Ascending aorta (tissue), 2 donors: ENCODE data around the gene PRKCQ. TPM values are rescaled to one million over a fixed set of nuclear protein-coding genes. Genes with fewer than 3 reads are reported as not detected.

Experiments
- DNase-seq, 2 donors: peaks; one replicate each; pipeline ENCODE4 v3.0.0-alpha.2; 2019; ENCODE audit warnings: low spot score in 2 of 2
- H3K27ac ChIP-seq, 2 donors: fragments of 200-600 bp; sonication (generic); one replicate each; pipeline ENCODE4 v1.5.1; 2016 to 2017; ENCODE audit warnings: mild to moderate bottlenecking in 1 of 2
- H3K27me3 ChIP-seq: fragments of 200-600 bp; sonication (generic); one replicate; pipeline ENCODE4 v1.5.1; 2017
- H3K36me3 ChIP-seq, 2 donors: fragments of 200-600 bp; sonication (generic); one replicate each; pipeline ENCODE4 v1.5.1; 2016
- H3K4me1 ChIP-seq, 2 donors: fragments of 200-600 bp; sonication (generic); one replicate each; pipeline ENCODE4 v1.5.1; 2016 to 2017; ENCODE audit warnings: mild to moderate bottlenecking in 1 of 2
- H3K4me3 ChIP-seq, 2 donors: fragments of 200-600 bp; sonication (generic); one replicate each; pipeline ENCODE4 v1.5.1; 2016 to 2017; ENCODE audit warnings: mild to moderate bottlenecking in 1 of 2
- H3K9me3 ChIP-seq, 2 donors: fragments of 200-600 bp; sonication (generic); one replicate each; pipeline ENCODE4 v1.5.1; 2016
- CTCF ChIP-seq, 3 experiments: fragments of 200-600 bp in 2 of 3; fragments of 450-650 bp in 1 of 3; sonication (generic) in 2 of 3; IDR thresholded peaks; one replicate each; pipeline ENCODE4 v1.5.1; 2016 to 2019; ENCODE audit warnings: antibody characterized with exemption in 3 of 3, mild to moderate bottlenecking in 1 of 3, moderate library complexity in 1 of 3
- intact Hi-C: fragments of 100-400 bp; cut with DNase I; formaldehyde crosslinking; loops from one replicate; pipeline ENCODE4 v1.15.1; 2023
- total RNA-seq: library from RNA; depleted of rRNA; stranded (reverse); fragments of >200 nt; gene quantifications from one replicate; pipeline ENCODE4 v1.1.0, GENCODE V29; 2016

The PRKCQ gene
- total RNA-seq, 1 donor from 2014 or later = not detected

- Histone ChIP-seq H3K4me1 (no peaks in the 10 kb centered on the region), H3K27ac (no peak overlapping the region), H3K9me3 (no peaks in the 10 kb centered on the region), H3K4me3 (no peak overlapping the region), H3K36me3 (no peaks in the 10 kb centered on the region), H3K27me3 (no peaks in the 10 kb centered on the region)
- no peak for TF ChIP-seq CTCF (IDR thresholded peaks at IDR 0.05)
- no peak for DNase-seq
- intact Hi-C loops = no loop called here
Measured at GRCh38 chr10:6490614-6491013, 89.5 kb downstream of the PRKCQ start.

GRCh38 chr10:6487920-6488319 lies 92.2 kb downstream of the PRKCQ start:
- no peak for TF ChIP-seq CTCF (IDR thresholded peaks at IDR 0.05)
- no peaks in the 10 kb centered on the region for H3K4me1 ChIP-seq
- H3K9me3 ChIP-seq = no peaks in the 10 kb centered on the region
- intact Hi-C loops = no loop called here
- no peaks in the 10 kb centered on the region for H3K27me3 ChIP-seq
- no peak overlapping the region for H3K27ac ChIP-seq
- H3K36me3 ChIP-seq = no peaks in the 10 kb centered on the region
- H3K4me3 ChIP-seq = no peak overlapping the region
- DNase-seq = no peak

- intact Hi-C loops = no loop called here
- Histone ChIP-seq H3K9me3 (no peaks in the 10 kb centered on the region), H3K4me1 (no peaks in the 10 kb centered on the region), H3K27ac (no peak overlapping the region), H3K27me3 (no peaks in the 10 kb centered on the region), H3K4me3 (no peak overlapping the region), H3K36me3 (no peaks in the 10 kb centered on the region)
- TF ChIP-seq CTCF (IDR thresholded peaks at IDR 0.05) = no peak
- no peak for DNase-seq
Measured at GRCh38 chr10:6486309-6486708, 93.8 kb downstream of the PRKCQ start.

- H3K36me3 ChIP-seq = no peaks in the 10 kb centered on the region
- no peaks in the 10 kb centered on the region for H3K27me3 ChIP-seq
- intact Hi-C loops = no loop called here
- no peaks in the 10 kb centered on the region for H3K4me1 ChIP-seq
- no peaks in the 10 kb centered on the region for H3K9me3 ChIP-seq
- no peak for TF ChIP-seq CTCF (IDR thresholded peaks at IDR 0.05)
- no peak for DNase-seq
- no peak overlapping the region for H3K27ac ChIP-seq
- H3K4me3 ChIP-seq = no peak overlapping the region
Measured at GRCh38 chr10:6482737-6483357, 97.2 kb downstream of the PRKCQ start.

GRCh38 chr10:6478722-6479121 lies 101.4 kb downstream of the PRKCQ start:
- Histone ChIP-seq H3K36me3 (no peaks in the 10 kb centered on the region), H3K4me3 (no peak overlapping the region), H3K27ac (no peak overlapping the region), H3K27me3 (no peaks in the 10 kb centered on the region), H3K9me3 (no peaks in the 10 kb centered on the region), H3K4me1 (no peaks in the 10 kb centered on the region)
- intact Hi-C loops = no loop called here
- DNase-seq = no peak
- TF ChIP-seq CTCF (IDR thresholded peaks at IDR 0.05) = no peak

GRCh38 chr10:6476989-6477388 lies 103.1 kb downstream of the PRKCQ start:
- no peaks in the 10 kb centered on the region for H3K9me3 ChIP-seq
- H3K27me3 ChIP-seq = no peaks in the 10 kb centered on the region
- no peak overlapping the region for H3K4me3 ChIP-seq
- intact Hi-C loops = no loop called here
- no peak for TF ChIP-seq CTCF (IDR thresholded peaks at IDR 0.05)
- no peak for DNase-seq
- H3K4me1 ChIP-seq = no peaks in the 10 kb centered on the region
- no peak overlapping the region for H3K27ac ChIP-seq
- no peaks in the 10 kb centered on the region for H3K36me3 ChIP-seq
